Parathyroid adenoma (tissue), 2 donors: Measurements from ENCODE around the gene MTUS2.
A peak's percentile ranks its signal among the peaks of the same experiment; 100 is the strongest.

Experiments used
- H2AFZ ChIP-seq: fragments of 300-600 bp; sonication (generic); one replicate; pipeline ENCODE4 v1.7.0; 2017; ENCODE audit warnings: antibody characterized with exemption, mild to moderate bottlenecking
- H3K27ac ChIP-seq: fragments of 300-600 bp; sonication (generic); one replicate; pipeline ENCODE4 v1.7.0; 2017
- H3K27me3 ChIP-seq: fragments of 300-600 bp; sonication (generic); one replicate; pipeline ENCODE4 v1.7.0; 2017; ENCODE audit warnings: low read length; ENCODE audit not compliant: control insufficient read depth, insufficient read depth
- H3K36me3 ChIP-seq: fragments of 300-600 bp; sonication (generic); one replicate; pipeline ENCODE4 v1.7.0; 2017; ENCODE audit warnings: low read length; ENCODE audit not compliant: control insufficient read depth, insufficient read depth
- H3K4me1 ChIP-seq: fragments of 300-600 bp; sonication (generic); one replicate; pipeline ENCODE4 v1.7.0; 2017; ENCODE audit warnings: control low read depth
- H3K4me2 ChIP-seq: fragments of 300-600 bp; sonication (generic); one replicate; pipeline ENCODE4 v1.7.0; 2017; ENCODE audit warnings: low read length
- H3K4me3 ChIP-seq: fragments of 300-600 bp; sonication (generic); one replicate; pipeline ENCODE4 v1.7.0; 2017; ENCODE audit warnings: low read depth, low read length
- H3K79me2 ChIP-seq: fragments of 300-600 bp; sonication (generic); one replicate; pipeline ENCODE4 v1.7.0; 2017; ENCODE audit warnings: control low read depth
- H3K9ac ChIP-seq: fragments of 300-600 bp; sonication (generic); one replicate; pipeline ENCODE4 v1.7.0; 2017; ENCODE audit warnings: mild to moderate bottlenecking
- H3K9me3 ChIP-seq: fragments of 300-600 bp; sonication (generic); one replicate; pipeline ENCODE4 v1.7.0; 2017; ENCODE audit warnings: low read length; ENCODE audit not compliant: control insufficient read depth
- TF ChIP-seq, protein P1 (sequence below): fragments of 300-600 bp; sonication (generic); IDR thresholded peaks from one replicate; pipeline ENCODE4 v1.7.0; 2017; ENCODE audit warnings: antibody characterized with exemption, mild to moderate bottlenecking
- donor health status: primary hyperparathyroidism.

Gene MTUS2

DNA sequence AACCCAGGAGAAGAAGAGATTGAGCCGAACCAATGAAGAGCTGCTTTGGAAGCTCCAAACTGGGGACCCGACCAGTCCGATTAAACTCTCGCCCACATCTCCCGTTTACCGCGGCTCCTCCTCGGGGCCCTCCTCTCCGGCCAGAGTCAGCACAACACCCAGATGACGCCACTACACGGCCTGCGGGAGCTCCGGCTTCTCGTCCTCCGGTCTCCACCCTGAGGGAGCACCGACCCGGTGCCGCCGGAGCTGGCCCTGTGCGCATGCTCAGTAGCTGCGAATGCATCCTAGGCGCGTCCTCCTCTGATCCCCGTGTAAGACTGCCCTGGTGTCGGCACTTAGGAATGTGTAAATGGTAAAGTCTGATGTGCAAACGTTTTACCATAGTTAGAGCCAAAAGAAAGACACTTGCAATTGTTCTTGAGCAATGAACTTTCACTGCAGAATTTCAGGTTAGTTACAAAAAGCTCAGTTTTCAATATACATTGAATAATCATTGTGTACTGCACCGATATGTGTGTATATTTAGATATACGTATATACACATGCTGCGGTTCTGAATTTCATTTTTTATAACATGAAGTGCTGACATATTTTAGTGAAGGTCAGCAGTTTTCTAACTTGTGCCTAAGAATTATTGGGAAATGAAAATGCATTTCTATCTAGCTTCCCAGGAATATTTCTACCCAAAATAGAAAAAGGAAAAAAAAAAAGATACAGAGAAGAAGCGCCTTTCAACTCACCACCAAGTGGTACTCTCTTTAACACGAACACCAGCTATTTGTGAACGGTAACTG lies 683.1 kb downstream of the MTUS2 start:
- Histone ChIP-seq H3K4me1 (no peaks in the 10 kb centered on the region), H3K4me2 (peak overlapping the region; percentile 40), H3K4me3 (no peak overlapping the region), H3K79me2 (no peaks in the 10 kb centered on the region), H2AFZ (peak overlapping the region; percentile 38), H3K9me3 (no peaks in the 10 kb centered on the region), H3K27me3 (no peaks in the 10 kb centered on the region), H3K9ac (no peak overlapping the region), H3K27ac (no peak overlapping the region), H3K36me3 (no peaks in the 10 kb centered on the region)
- TF ChIP-seq, protein P1, sequence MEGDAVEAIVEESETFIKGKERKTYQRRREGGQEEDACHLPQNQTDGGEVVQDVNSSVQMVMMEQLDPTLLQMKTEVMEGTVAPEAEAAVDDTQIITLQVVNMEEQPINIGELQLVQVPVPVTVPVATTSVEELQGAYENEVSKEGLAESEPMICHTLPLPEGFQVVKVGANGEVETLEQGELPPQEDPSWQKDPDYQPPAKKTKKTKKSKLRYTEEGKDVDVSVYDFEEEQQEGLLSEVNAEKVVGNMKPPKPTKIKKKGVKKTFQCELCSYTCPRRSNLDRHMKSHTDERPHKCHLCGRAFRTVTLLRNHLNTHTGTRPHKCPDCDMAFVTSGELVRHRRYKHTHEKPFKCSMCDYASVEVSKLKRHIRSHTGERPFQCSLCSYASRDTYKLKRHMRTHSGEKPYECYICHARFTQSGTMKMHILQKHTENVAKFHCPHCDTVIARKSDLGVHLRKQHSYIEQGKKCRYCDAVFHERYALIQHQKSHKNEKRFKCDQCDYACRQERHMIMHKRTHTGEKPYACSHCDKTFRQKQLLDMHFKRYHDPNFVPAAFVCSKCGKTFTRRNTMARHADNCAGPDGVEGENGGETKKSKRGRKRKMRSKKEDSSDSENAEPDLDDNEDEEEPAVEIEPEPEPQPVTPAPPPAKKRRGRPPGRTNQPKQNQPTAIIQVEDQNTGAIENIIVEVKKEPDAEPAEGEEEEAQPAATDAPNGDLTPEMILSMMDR: no peak

DNA sequence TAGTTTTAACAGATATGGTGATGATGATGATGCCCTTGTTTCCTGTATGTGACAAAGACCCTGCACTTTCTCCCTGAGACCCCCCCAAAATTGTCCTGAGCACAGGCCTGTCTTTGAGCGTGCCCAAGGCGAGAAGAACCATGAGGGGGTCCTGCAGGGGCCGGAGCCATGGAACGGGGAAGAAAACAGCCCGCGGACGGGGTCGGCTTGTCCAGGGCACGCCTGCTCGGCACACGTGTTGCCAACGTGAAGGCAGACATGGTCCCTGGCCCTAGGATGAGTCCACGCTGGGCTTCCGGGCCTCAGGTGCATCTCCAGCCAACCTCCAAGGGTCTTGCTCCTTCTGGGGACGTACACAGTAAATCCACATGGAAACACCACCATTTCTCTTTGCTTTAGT lies 684.6 kb downstream of the MTUS2 start:
- TF ChIP-seq, protein P1: no peak
- no peaks in the 10 kb centered on the region for H3K27me3 ChIP-seq
- H3K9me3 ChIP-seq: no peaks in the 10 kb centered on the region
- no peak overlapping the region for H3K4me3 ChIP-seq
- H3K4me2 ChIP-seq: no peak overlapping the region
- no peak overlapping the region for H3K27ac ChIP-seq
- H3K36me3 ChIP-seq: no peaks in the 10 kb centered on the region
- H3K79me2 ChIP-seq: no peaks in the 10 kb centered on the region
- no peaks in the 10 kb centered on the region for H3K4me1 ChIP-seq
- H2AFZ ChIP-seq: no peak overlapping the region
- no peak overlapping the region for H3K9ac ChIP-seq

DNA sequence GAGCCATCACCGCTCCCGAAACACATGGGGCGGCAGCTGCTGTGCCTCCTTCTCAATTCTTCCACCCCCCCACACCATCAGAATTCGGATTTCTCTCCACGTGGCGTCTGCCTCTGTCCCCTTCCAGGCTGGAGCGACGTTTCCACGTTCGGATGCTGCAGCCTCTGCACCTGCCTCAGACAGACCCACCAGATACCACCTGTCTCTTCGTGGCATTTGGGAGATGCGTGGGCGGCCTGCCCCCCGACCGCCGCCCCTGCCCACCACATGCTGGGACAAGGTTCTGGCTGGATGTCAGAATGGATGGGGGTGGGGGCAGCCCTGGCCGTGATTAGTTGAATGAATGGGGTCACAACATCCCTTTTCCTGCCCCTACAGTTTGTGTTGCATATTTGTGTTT lies 685.4 kb downstream of the MTUS2 start:
- Histone ChIP-seq H3K27ac (no peak overlapping the region), H3K36me3 (no peaks in the 10 kb centered on the region), H2AFZ (no peak overlapping the region), H3K9ac (no peak overlapping the region), H3K79me2 (no peaks in the 10 kb centered on the region), H3K4me2 (no peak overlapping the region), H3K4me1 (no peaks in the 10 kb centered on the region), H3K9me3 (no peaks in the 10 kb centered on the region), H3K4me3 (no peak overlapping the region), H3K27me3 (no peaks in the 10 kb centered on the region)
- TF ChIP-seq, protein P1: no peak

DNA sequence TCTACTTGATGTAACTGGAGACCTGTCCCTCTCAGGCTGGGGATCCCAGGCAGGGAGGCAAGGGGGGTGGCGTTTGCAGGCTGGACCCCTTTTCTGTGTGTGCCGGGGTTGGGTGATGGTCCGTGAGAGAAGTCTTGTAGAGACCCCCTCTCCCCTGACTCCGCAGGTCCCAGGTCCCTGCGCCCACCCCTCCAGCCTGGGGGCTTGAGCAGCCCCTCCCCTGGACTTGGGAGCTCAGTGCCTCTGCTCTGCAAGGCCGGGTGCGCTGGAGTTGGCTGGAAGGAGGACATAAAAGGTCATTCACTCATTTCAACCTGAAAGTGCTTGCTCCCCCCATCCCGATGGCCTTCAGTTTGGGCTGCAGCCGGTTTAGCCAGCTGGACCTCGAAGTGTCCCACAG lies 685.8 kb downstream of the MTUS2 start:
- no peak overlapping the region for H3K4me2 ChIP-seq
- no peak overlapping the region for H2AFZ ChIP-seq
- H3K9me3 ChIP-seq: no peaks in the 10 kb centered on the region
- no peak overlapping the region for H3K9ac ChIP-seq
- H3K27ac ChIP-seq: no peak overlapping the region
- no peaks in the 10 kb centered on the region for H3K79me2 ChIP-seq
- H3K4me1 ChIP-seq: no peaks in the 10 kb centered on the region
- no peaks in the 10 kb centered on the region for H3K36me3 ChIP-seq
- no peaks in the 10 kb centered on the region for H3K27me3 ChIP-seq
- TF ChIP-seq, protein P1: no peak
- H3K4me3 ChIP-seq: no peak overlapping the region

DNA sequence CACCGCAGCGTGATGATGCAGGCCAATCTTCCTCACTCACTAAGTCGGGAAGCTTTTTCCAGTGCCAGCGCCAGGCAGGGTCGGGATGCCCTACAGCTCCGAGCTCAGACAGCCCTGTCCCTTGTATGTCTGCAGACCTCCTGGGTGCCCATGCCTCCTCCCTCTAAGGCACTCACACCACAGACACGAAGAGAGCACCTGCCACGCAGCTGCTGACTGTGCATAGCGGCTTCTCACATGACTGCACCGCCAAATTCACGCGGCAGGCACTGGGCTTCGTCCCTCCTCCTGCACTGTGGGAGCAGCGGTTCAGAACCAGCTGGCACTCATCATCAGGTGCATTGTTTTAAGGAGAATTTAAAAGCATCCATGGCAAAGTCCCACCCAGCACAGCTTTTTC lies 687.2 kb downstream of the MTUS2 start:
- Histone ChIP-seq H3K4me2 (no peak overlapping the region), H3K4me3 (no peak overlapping the region), H3K4me1 (no peaks in the 10 kb centered on the region), H2AFZ (no peak overlapping the region), H3K9me3 (no peaks in the 10 kb centered on the region), H3K27me3 (no peaks in the 10 kb centered on the region), H3K9ac (no peak overlapping the region), H3K36me3 (no peaks in the 10 kb centered on the region), H3K27ac (no peak overlapping the region), H3K79me2 (no peaks in the 10 kb centered on the region)
- TF ChIP-seq, protein P1: no peak
